Tibial nerve (tissue), 4 donors: Measurements from ENCODE around the gene STXBP6. TPM values are rescaled to one million over a fixed set of nuclear protein-coding genes. Genes with fewer than 3 reads are reported as not detected.

ENCODE experiments used
- DNase-seq, 2 donors: peaks; one replicate each; pipeline ENCODE4 v3.0.0-alpha.2; 2019; ENCODE audit warnings: low spot score in 2 of 2
- H3K27ac ChIP-seq, 4 donors: fragments of 200-600 bp; sonication (generic) in 3 of 4; one replicate each; pipeline ENCODE4 v1.5.1; 2017 to 2019; ENCODE audit warnings: mild to moderate bottlenecking in 1 of 4
- H3K27me3 ChIP-seq, 2 donors: fragments of 200-600 bp; sonication (generic) in 1 of 2; one replicate each; pipeline versions ENCODE4 v1.5.1 to v1.6.0; 2017 to 2019
- H3K36me3 ChIP-seq, 3 donors: fragments of 200-600 bp; sonication (generic); one replicate each; pipeline ENCODE4 v1.5.1; 2018 to 2019
- H3K4me1 ChIP-seq, 4 donors: fragments of 200-600 bp; sonication (generic) in 3 of 4; one replicate each; pipeline ENCODE4 v1.5.1; 2017 to 2019
- H3K4me3 ChIP-seq, 4 donors: fragments of 200-600 bp; sonication (generic) in 3 of 4; one replicate each; pipeline ENCODE4 v1.5.1; 2017 to 2019; ENCODE audit warnings: mild to moderate bottlenecking in 1 of 4, moderate library complexity in 1 of 4
- H3K9me3 ChIP-seq, 4 donors: fragments of 200-600 bp; sonication (generic) in 3 of 4; one replicate each; pipeline ENCODE4 v1.5.1; 2017 to 2019
- CTCF ChIP-seq, 5 experiments: fragments of 200-600 bp in 3 of 5; fragments of 450-650 bp in 2 of 5; sonication (generic) in 3 of 5; IDR thresholded peaks; one replicate each; pipeline ENCODE4 v1.5.1; 2016 to 2019; ENCODE audit warnings: antibody characterized with exemption in 5 of 5, mild to moderate bottlenecking in 3 of 5, moderate library complexity in 2 of 5
- EP300 ChIP-seq, 2 donors: sonication (generic); formaldehyde crosslinking; IDR thresholded peaks; one replicate each; pipeline ENCODE4 v1.6.1; 2017; ENCODE audit warnings: antibody characterized with exemption in 2 of 2, mild to moderate bottlenecking in 1 of 2
- POLR2A ChIP-seq, 2 donors: fragments of 450-650 bp; IDR thresholded peaks; one replicate each; pipeline ENCODE4 v1.6.1; 2017; ENCODE audit warnings: antibody characterized with exemption in 2 of 2, mild to moderate bottlenecking in 2 of 2, moderate library complexity in 2 of 2
- WGBS, 2 donors: methylation state at CpG; one replicate each; pipeline ENCODE4 v1.1.5; 2018; 5-methylcytosine and 5-hydroxymethylcytosine counted together
- total RNA-seq, 4 donors: library from RNA; depleted of rRNA; stranded (reverse); fragments of >200 nt; gene quantifications; one replicate each; pipeline ENCODE4 v1.1.0, GENCODE V29; 2016

Gene STXBP6
- total RNA-seq, 4 donors from 2014 or later: 12.6 to 42.6 (median 33.5) TPM

- Histone ChIP-seq H3K9me3 (no peaks in the 10 kb centered on the region), H3K27me3 (no peaks in the 10 kb centered on the region), H3K4me1 (peaks cover 0 to 47% (median 4%) of the 10 kb centered on the region in 4 donors), H3K4me3 (no peak overlapping the region), H3K27ac (peak overlapping the region in 2 of 4 donors; percentile 31 to 40), H3K36me3 (no peaks in the 10 kb centered on the region)
- no peak for DNase-seq
- TF ChIP-seq EP300 (IDR thresholded peaks at IDR 0.05): no peak
- no peak for TF ChIP-seq POLR2A (IDR thresholded peaks at IDR 0.05)
- no peak for TF ChIP-seq CTCF (IDR thresholded peaks at IDR 0.05)
- 57 to 58% methylated on average over 6 of the region's 6 CpGs for WGBS, 2 donors
Measured at GRCh38 chr14:24984846-24985589, 64.9 kb downstream of the STXBP6 start.

- Histone ChIP-seq H3K27me3 (no peaks in the 10 kb centered on the region), H3K9me3 (no peaks in the 10 kb centered on the region), H3K27ac (no peak overlapping the region), H3K36me3 (no peaks in the 10 kb centered on the region), H3K4me3 (no peak overlapping the region), H3K4me1 (peaks cover 0 to 36% (median 2%) of the 10 kb centered on the region in 4 donors)
- DNase-seq: no peak
- no peak for TF ChIP-seq EP300 (IDR thresholded peaks at IDR 0.05)
- TF ChIP-seq POLR2A (IDR thresholded peaks at IDR 0.05): no peak
- no peak for TF ChIP-seq CTCF (IDR thresholded peaks at IDR 0.05)
- 84 to 85% methylated on average over 6 of the region's 6 CpGs for WGBS, 2 donors
Measured at GRCh38 chr14:24982472-24983155, 67.3 kb downstream of the STXBP6 start.

DNA sequence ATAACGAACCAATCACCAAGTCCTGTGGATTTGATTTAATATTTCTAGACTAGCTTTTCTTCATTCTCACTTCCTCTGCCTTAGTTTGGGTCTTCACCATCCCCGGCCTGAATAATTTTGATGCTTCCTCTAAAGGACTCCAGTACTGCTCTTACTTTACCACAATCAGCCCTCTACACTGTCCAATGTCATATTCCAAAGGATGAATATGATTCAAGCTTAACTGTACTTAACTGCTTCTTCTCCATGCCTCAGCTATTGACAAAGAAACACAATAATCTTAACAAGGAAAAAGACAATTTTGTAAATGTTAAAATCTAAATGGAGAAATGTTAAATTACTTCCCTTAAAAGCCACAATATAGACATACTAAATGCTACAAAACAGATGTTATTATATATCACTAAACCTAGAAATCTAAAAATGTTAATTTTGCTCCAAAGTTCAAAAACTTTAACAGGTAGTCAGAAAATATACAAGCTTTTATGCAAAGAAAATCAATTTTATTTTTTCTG lies 70.2 kb downstream of the STXBP6 start:
- Histone ChIP-seq H3K9me3 (no peaks in the 10 kb centered on the region), H3K27ac (no peak overlapping the region), H3K36me3 (no peaks in the 10 kb centered on the region), H3K4me1 (peaks cover 0 to 8% (median 0%) of the 10 kb centered on the region in 4 donors), H3K4me3 (no peak overlapping the region), H3K27me3 (no peaks in the 10 kb centered on the region)
- no peak for DNase-seq
- TF ChIP-seq EP300 (IDR thresholded peaks at IDR 0.05) (no peak), CTCF (IDR thresholded peaks at IDR 0.05) (no peak), POLR2A (IDR thresholded peaks at IDR 0.05) (no peak)
- WGBS, 2 donors: 87 to 90% methylated on average over 2 of the region's 2 CpGs

- DNase-seq: no peak
- no peak overlapping the region for H3K4me3 ChIP-seq
- TF ChIP-seq EP300 (IDR thresholded peaks at IDR 0.05) (no peak), POLR2A (IDR thresholded peaks at IDR 0.05) (no peak), CTCF (IDR thresholded peaks at IDR 0.05) (no peak)
- 81 to 92% methylated on average over 2 of the region's 2 CpGs for WGBS, 2 donors
- H3K4me1 ChIP-seq: peaks cover 0 to 4% (median 0%) of the 10 kb centered on the region in 4 donors
- H3K27ac ChIP-seq: no peak overlapping the region
- no peaks in the 10 kb centered on the region for H3K27me3 ChIP-seq
- no peaks in the 10 kb centered on the region for H3K9me3 ChIP-seq
- H3K36me3 ChIP-seq: no peaks in the 10 kb centered on the region
Measured at GRCh38 chr14:24978862-24979724, 70.9 kb downstream of the STXBP6 start.
